ENCODE results near the gene DLG5. TPM values are rescaled to one million over a fixed set of nuclear protein-coding genes. Genes with fewer than 3 reads are reported as not detected.
A peak's percentile ranks its signal among the peaks of the same experiment; 100 is the strongest.

The DLG5 gene
- total RNA-seq, 2 experiments from 2014 or later, result 2.6 to 3.3 TPM

DNA sequence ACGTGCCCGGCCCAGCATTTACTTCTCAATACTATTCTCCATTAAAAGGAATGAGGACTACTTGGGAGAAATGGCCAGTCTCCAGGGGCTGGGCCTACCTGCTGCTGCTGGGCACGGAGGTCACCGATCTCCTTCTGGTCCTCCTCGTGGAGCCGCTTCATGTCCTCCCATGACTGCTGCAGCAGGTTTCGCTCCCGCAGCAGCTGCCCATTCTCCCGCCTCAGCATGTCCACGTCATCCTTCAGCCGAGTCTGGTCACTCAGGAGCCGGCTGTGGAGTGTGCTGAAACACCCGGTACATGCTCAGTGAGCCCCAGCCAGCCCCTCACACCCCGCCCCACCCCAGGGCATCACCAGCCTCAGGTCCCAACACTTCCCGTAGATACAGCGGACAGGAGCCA lies 73.3 kb downstream of the DLG5 start:
- no peaks in the 10 kb centered on the region for H3K36me3 Mint-ChIP-seq (ENCODE audit: low read depth)
- intact Hi-C loops (cut with micrococcal nuclease), result no loop called here
- H3K27me3 Mint-ChIP-seq (ENCODE audit: low read depth), result no peaks in the 10 kb centered on the region
- no peak overlapping the region for H3K4me3 Mint-ChIP-seq
- CTCF ChIA-PET, result interaction anchor here (0.7 kb wide), 1 partner anchor 41 kb away, joined by 4 read pairs; no protein-coding TSS in a partner anchor
- no peaks in the 10 kb centered on the region for H3K9me3 Mint-ChIP-seq
- H3K4me1 Mint-ChIP-seq (ENCODE audit: low read depth), result no peaks in the 10 kb centered on the region
- no peak for DNase-seq
- no peak overlapping the region for H3K27ac Mint-ChIP-seq

DNA sequence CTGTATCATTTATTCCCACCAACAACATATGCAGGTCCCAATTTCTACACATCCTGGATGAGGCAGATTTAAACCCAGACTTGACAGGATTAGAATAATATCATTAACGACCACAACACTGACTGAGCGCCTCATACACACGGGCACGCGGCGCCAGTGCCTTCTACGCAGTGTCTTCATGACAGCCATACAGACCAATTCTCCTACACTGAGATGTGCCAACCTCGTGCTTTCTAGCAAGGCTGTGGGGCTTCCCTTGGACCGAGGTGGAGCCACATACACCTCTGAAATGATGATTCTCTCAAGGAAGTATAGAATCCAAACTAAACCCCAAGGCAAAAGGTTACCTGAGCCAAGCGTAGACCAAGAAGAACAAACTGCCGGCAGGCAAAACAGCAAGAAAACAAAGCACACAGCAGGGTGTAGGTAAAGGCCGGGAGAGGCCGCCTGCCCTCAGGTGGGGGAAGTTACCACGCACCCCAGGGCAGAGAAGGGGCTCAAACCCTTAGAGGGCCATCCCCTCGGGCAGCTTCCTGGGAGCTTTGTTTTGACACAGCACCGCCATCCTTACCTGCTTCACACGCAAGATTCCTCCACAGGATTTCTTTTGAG lies 75.8 kb downstream of the DLG5 start:
- CTCF ChIA-PET, result no interaction called here
- peaks cover 3% of the 10 kb centered on the region for H3K4me1 Mint-ChIP-seq (ENCODE audit: low read depth)
- intact Hi-C loops (cut with micrococcal nuclease), result no loop called here
- no peak overlapping the region for H3K27ac Mint-ChIP-seq
- no peak for DNase-seq
- H3K27me3 Mint-ChIP-seq (ENCODE audit: low read depth), result no peaks in the 10 kb centered on the region
- H3K36me3 Mint-ChIP-seq (ENCODE audit: low read depth), result no peaks in the 10 kb centered on the region
- no peak overlapping the region for H3K4me3 Mint-ChIP-seq
- H3K9me3 Mint-ChIP-seq, result no peaks in the 10 kb centered on the region

DNA sequence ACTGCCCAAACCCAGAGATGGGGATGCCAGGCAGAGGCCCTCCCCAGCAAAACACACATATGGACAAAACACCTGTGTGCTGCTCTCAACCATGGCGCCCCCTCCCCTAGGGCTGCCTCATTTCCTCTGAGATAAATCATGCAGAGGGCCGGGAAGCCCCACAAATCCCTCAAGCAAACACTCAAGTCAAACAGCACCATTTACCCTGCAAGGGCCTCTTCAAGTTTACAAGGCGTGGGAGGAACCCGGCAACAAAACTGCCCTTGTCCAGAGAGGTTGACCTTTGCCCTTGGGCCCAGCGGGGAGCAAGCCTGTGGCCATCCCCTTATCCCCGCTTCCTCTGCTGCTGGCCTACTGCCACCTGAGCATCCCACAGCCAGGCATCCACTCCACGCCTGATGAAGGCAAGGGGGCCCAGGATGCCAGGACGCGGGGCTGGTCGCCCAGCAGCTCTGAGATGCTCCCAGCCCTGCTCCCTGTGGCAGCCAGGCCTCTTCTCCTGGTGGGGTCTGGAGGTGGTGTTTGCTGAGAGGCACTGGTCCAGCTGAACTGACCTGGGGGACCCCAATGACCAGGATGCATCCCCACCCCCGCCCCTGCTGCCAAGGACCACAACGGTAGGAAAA lies 77.4 kb downstream of the DLG5 start:
- CTCF ChIA-PET, result no interaction called here
- Mint-ChIP-seq H3K36me3 (ENCODE audit: low read depth) (no peaks in the 10 kb centered on the region), H3K4me1 (ENCODE audit: low read depth) (peaks cover 3% of the 10 kb centered on the region), H3K9me3 (no peaks in the 10 kb centered on the region), H3K4me3 (no peak overlapping the region), H3K27me3 (ENCODE audit: low read depth) (no peaks in the 10 kb centered on the region), H3K27ac (no peak overlapping the region)
- intact Hi-C loops (cut with micrococcal nuclease), result loop anchor here (10.0 kb wide), 1 partner anchor 1346 kb away; no protein-coding TSS in a partner anchor
- peak; percentile 24 for DNase-seq

DNA sequence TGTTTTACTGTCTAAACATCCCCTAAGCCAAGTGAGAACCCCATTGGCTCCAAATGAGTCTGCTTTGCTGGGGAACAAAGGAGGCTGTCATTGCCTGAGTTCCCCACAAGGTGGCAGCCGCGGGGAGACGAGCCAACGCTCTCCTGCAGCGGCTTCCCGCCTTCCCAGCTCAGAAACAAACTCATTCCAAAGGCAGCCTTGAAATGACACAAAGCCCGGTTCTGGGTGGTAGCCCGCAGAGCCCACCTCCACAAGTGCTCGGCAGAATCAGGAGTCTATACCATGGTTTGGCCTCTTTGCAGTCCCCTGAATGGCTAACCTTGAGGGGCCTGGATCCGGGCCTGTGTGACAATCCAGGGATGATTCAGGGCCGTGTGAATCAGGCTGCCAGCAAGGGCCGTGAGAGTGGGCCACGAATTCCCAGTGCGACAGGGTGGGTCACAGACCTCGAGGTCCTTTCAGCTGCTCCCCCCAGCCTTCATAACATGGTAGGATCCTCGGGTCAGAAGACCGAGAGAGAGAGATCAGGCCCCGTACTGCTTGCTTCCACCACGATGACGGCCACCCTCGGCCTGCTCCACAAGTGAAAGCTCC lies 79.7 kb downstream of the DLG5 start:
- CTCF ChIA-PET, result interaction anchor here (0.6 to 2.4 kb wide), 13 partner anchors 9 to 542 kb away, joined by 3 to 10 read pairs (median 4); no protein-coding TSS in a partner anchor
- no peak overlapping the region for H3K27ac Mint-ChIP-seq
- no peaks in the 10 kb centered on the region for H3K36me3 Mint-ChIP-seq (ENCODE audit: low read depth)
- no peak overlapping the region for H3K4me3 Mint-ChIP-seq
- DNase-seq, result peak; percentile 76
- H3K9me3 Mint-ChIP-seq, result no peaks in the 10 kb centered on the region
- peaks cover 3% of the 10 kb centered on the region for H3K4me1 Mint-ChIP-seq (ENCODE audit: low read depth)
- no peaks in the 10 kb centered on the region for H3K27me3 Mint-ChIP-seq (ENCODE audit: low read depth)
- intact Hi-C loops (cut with micrococcal nuclease), result loop anchor here (1.0 to 10.0 kb wide), 4 partner anchors 79 to 1348 kb away; partner anchors contain the start of genes DLG5 and POLR3A

DNA sequence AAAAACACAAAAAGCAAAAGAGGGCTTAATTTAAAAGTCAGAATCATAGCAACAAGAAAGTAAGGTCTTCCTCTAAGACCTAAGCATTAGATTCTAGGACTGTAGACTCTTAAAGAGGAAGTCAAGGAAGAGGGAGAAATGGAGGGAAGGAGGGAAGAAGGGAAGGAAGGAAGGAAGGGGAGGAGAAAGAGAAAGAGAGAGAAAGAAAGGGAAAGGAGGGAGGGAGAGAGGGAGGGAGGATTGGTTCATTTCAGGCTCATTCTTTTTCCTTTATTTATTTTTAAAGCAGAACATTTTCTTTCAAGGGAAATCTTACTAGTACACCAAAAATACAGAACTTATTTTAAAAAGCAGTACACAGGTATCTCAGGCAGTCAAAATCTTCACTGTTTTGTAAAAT lies 81.1 kb downstream of the DLG5 start:
- Mint-ChIP-seq H3K36me3 (ENCODE audit: low read depth) (no peaks in the 10 kb centered on the region), H3K27me3 (ENCODE audit: low read depth) (no peaks in the 10 kb centered on the region), H3K9me3 (no peaks in the 10 kb centered on the region), H3K27ac (no peak overlapping the region), H3K4me1 (ENCODE audit: low read depth) (peaks cover 3% of the 10 kb centered on the region), H3K4me3 (no peak overlapping the region)
- no peak for DNase-seq
- intact Hi-C loops (cut with micrococcal nuclease), result loop anchor here (10.0 kb wide), 1 partner anchor 1349 kb away; no protein-coding TSS in a partner anchor
- CTCF ChIA-PET, result interaction anchor here (2.4 kb wide), 1 partner anchor 29 kb away, joined by 10 read pairs; no protein-coding TSS in a partner anchor

DNA sequence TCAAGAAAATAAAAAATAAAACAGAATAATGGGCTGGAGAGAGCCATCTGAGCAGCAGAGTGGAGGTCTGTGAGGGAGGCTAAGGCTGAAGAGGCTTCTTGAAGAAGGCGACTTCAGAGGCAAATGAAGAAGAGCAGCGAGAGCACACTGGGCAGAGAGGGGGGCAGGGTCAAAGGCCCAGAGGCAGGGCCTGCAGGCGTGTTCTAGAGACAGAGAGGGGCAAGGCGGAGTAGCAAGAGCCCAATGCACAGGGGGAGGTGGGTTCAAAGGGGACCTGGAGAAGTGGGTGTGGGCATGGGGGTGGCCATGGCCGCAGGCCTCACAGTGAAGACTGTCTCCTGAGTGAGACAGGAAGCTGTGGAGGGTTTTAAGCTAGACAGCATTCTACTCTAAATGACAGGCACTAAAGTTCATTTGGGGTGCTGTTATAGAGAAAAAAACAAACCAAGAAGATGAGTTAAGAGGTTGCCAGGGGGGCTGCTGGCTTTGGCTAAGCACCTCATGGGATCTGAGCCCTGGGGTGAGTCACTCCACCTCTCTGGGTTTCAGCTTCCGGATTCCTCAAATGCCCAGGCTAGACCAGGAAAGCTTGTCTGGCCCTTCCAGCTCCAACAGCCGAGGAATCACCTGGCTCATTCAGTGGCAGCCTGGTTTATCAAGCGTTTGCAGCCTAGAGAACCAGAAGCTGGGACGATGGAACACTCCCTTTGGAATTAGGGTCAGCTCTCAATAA lies 81.7 kb downstream of the DLG5 start:
- Mint-ChIP-seq H3K36me3 (ENCODE audit: low read depth) (no peaks in the 10 kb centered on the region), H3K4me3 (no peak overlapping the region), H3K4me1 (ENCODE audit: low read depth) (peaks cover 3% of the 10 kb centered on the region), H3K27ac (no peak overlapping the region), H3K27me3 (ENCODE audit: low read depth) (no peaks in the 10 kb centered on the region), H3K9me3 (no peaks in the 10 kb centered on the region)
- intact Hi-C loops (cut with micrococcal nuclease), result loop anchor here (10.0 kb wide), 1 partner anchor 1350 kb away; no protein-coding TSS in a partner anchor
- CTCF ChIA-PET, result no interaction called here
- no peak for DNase-seq

DNA sequence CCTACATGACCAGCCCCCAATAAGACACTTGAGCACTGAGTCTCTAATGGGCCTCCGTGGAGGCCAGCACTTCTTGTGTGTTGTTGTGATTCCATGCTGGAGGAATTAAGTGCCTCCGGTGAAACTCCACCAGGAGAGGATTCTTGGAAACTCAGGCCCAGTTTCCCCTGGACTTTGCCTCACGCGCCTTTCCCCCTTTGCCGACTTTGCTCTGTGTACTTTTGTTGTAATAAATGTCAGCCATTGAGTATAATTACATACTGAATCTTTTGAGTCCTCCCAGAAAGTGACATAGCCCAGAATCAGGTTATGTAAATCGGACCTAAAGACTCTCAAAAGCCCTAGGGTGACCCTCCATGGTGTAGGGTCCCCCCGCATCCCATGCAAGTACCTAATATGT lies 82.4 kb downstream of the DLG5 start:
- Mint-ChIP-seq H3K36me3 (ENCODE audit: low read depth) (no peaks in the 10 kb centered on the region), H3K4me1 (ENCODE audit: low read depth) (peaks cover 3% of the 10 kb centered on the region), H3K27me3 (ENCODE audit: low read depth) (no peaks in the 10 kb centered on the region), H3K4me3 (no peak overlapping the region), H3K27ac (no peak overlapping the region), H3K9me3 (no peaks in the 10 kb centered on the region)
- no peak for DNase-seq
- intact Hi-C loops (cut with micrococcal nuclease), result loop anchor here (10.0 kb wide), 1 partner anchor 1351 kb away; no protein-coding TSS in a partner anchor
- CTCF ChIA-PET, result interaction anchor here (0.8 kb wide), 1 partner anchor 132 kb away, joined by 3 read pairs; no protein-coding TSS in a partner anchor

DNA sequence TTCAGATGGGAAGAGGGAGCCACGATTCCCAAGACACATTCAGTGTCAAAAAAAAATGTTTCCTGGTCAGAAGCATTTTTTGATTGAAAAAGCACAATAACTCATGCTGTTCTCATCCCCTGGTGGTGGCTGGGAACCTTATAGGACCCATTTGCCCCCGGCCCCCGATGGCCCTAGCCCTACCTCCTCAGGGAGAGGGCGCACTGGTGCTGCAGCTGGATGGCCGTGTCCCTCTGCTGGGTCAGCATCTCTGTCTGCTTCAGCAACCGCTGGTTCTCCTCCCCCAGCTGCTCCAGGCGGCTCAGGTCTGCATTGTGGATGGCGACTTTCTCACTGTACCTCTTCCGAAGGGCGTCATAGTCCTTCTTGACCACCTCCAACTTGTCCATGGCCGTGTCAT lies 83.3 kb downstream of the DLG5 start:
- peaks cover 3% of the 10 kb centered on the region for H3K4me1 Mint-ChIP-seq (ENCODE audit: low read depth)
- CTCF ChIA-PET, result no interaction called here
- H3K27ac Mint-ChIP-seq, result no peak overlapping the region
- H3K9me3 Mint-ChIP-seq, result no peaks in the 10 kb centered on the region
- intact Hi-C loops (cut with micrococcal nuclease), result loop anchor here (10.0 kb wide), 1 partner anchor 1352 kb away; no protein-coding TSS in a partner anchor
- H3K36me3 Mint-ChIP-seq (ENCODE audit: low read depth), result no peaks in the 10 kb centered on the region
- H3K27me3 Mint-ChIP-seq (ENCODE audit: low read depth), result no peaks in the 10 kb centered on the region
- DNase-seq, result no peak
- H3K4me3 Mint-ChIP-seq, result no peak overlapping the region

DNA sequence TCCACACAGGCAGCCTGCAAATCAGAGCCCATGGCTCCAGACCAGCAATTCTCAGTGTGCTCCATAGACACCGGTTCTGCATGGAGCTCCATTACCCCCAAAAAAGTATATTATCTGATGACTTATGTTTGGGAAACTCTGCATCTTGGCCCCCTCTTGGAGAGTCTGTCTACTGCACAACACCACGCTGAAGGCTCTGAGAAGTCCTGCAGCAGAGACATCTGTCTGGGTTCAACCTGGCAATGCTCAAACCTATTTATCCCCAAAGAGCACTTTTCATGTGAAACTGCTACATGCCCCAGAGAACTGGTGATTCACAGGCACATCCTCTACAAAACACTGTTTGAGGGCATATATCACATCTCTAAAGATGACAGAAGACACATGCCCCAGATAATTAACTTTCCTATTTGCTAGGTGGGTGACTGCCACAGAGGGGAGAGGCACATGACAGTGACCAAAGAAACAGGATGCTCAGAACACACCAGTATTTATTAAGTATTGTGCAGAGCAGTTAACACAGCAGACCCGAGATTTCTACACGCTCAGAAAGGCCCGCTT lies 83.8 kb downstream of the DLG5 start:
- H3K9me3 Mint-ChIP-seq, result no peaks in the 10 kb centered on the region
- intact Hi-C loops (cut with micrococcal nuclease), result loop anchor here (10.0 kb wide), 1 partner anchor 1352 kb away; no protein-coding TSS in a partner anchor
- H3K27me3 Mint-ChIP-seq (ENCODE audit: low read depth), result no peaks in the 10 kb centered on the region
- no peak for DNase-seq
- H3K4me1 Mint-ChIP-seq (ENCODE audit: low read depth), result peaks cover 3% of the 10 kb centered on the region
- CTCF ChIA-PET, result no interaction called here
- no peaks in the 10 kb centered on the region for H3K36me3 Mint-ChIP-seq (ENCODE audit: low read depth)
- no peak overlapping the region for H3K27ac Mint-ChIP-seq
- no peak overlapping the region for H3K4me3 Mint-ChIP-seq

DNA sequence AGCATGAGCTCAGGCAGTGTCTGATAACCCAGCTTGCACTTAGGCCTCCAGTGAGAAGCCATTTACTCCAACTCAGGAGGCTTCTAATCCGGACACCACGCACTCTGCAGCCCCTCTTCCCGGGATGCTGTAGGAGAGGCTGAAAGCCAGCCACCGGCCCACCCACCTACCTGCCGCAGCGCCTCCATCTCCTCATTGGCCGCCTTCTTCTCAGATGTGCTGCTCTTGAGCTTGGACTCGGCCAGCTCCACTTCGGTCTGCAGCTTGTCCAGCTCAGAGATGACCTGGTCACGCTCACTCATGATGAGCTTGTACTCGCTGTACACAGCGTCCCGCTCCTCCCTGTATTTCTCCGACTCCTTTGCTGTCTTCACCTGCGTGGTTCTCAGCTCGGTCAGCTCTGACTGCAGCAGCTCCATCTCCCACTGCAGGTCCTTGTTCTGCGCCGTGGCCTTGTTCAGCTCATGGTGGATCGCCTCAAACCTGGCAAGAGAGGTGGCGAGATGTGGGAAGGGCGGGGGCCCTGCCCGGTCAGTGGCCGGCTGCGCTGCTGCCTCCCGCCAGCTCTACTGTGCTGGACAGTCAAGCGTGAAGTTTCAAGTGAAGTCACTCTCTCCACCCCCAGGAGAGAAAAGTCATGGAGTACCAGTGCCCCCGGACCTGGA lies 84.7 kb downstream of the DLG5 start:
- Mint-ChIP-seq H3K27ac (no peak overlapping the region), H3K4me3 (no peak overlapping the region), H3K36me3 (ENCODE audit: low read depth) (no peaks in the 10 kb centered on the region), H3K27me3 (ENCODE audit: low read depth) (no peaks in the 10 kb centered on the region), H3K9me3 (no peaks in the 10 kb centered on the region), H3K4me1 (ENCODE audit: low read depth) (peaks cover 3% of the 10 kb centered on the region)
- no peak for DNase-seq
- intact Hi-C loops (cut with micrococcal nuclease), result loop anchor here (10.0 kb wide), 1 partner anchor 1353 kb away; no protein-coding TSS in a partner anchor
- CTCF ChIA-PET, result interaction anchor here (0.5 to 0.8 kb wide), 2 partner anchors 52 to 1837 kb away, joined by 3 to 6 read pairs; no protein-coding TSS in a partner anchor

DNA sequence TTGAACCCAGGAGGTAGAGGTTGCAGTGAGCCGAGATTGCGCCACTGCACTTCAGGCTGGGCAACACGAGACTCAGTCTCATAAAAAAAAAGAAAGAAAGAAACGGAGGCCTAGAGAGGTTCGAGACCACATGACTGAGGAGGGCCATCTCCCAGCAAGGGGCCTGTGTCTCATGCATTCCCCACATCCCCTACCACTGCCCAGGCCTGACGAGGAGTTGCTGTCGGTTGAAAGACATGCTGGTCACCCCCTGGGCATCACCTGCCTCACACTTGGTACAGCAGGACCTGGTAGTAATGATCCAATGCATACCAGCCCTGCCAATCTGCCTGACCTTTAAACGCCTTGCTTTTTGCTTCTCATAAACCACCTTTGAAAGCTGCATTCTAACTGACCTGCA lies 85.9 kb downstream of the DLG5 start:
- Mint-ChIP-seq H3K9me3 (no peaks in the 10 kb centered on the region), H3K4me1 (ENCODE audit: low read depth) (peaks cover 4% of the 10 kb centered on the region), H3K4me3 (no peak overlapping the region), H3K36me3 (ENCODE audit: low read depth) (no peaks in the 10 kb centered on the region), H3K27ac (no peak overlapping the region), H3K27me3 (ENCODE audit: low read depth) (no peaks in the 10 kb centered on the region)
- intact Hi-C loops (cut with micrococcal nuclease), result loop anchor here (10.0 kb wide), 1 partner anchor 1354 kb away; no protein-coding TSS in a partner anchor
- no peak for DNase-seq
- CTCF ChIA-PET, result interaction anchor here (0.6 kb wide), 1 partner anchor 1475 kb away, joined by 3 read pairs; no protein-coding TSS in a partner anchor

Measured in activated naive CD4-positive, alpha-beta T cell treated with anti-CD3 and anti-CD28 coated beads for 36 hours (primary cell).